BJ (cell line): ENCODE measurements around the gene APBA2. TPM values are rescaled to one million over a fixed set of nuclear protein-coding genes. Genes with fewer than 3 reads are reported as not detected.

Experiments used
- CTCF ChIA-PET: fragments of 350-600 bp; formaldehyde crosslinking; extraction: SDS; loops from one replicate; lab custom pipeline; 2021; ENCODE audit warnings: antibody characterized with exemption, inconsistent platforms; lab: Yijun Ruan, JAX
- POLR2A ChIA-PET: fragments of 300-600 bp; sonication (Branson Sonifier 250); formaldehyde crosslinking; extraction: SDS; loops from one replicate; lab custom pipeline; 2021; ENCODE audit warnings: antibody characterized with exemption; lab: Charles Lee
- DNase-seq: peaks from one replicate; pipeline ENCODE4 v3.0.0-alpha.2; 2011; ENCODE audit warnings: low read depth
- H3K27me3 ChIP-seq: 2 replicates; pipeline ENCODE4 v1.6.0; 2011; ENCODE audit warnings: low read length; ENCODE audit not compliant: control insufficient read depth, insufficient read depth
- H3K36me3 ChIP-seq: 2 replicates; pipeline ENCODE4 v1.5.1; 2011; ENCODE audit warnings: low read length; ENCODE audit not compliant: control insufficient read depth, insufficient read depth
- H3K4me3 ChIP-seq: 2 replicates; pipeline ENCODE4 v1.5.1; 2011; ENCODE audit warnings: low read depth, mild to moderate bottlenecking, control low read depth, low read length
- polyA plus RNA-seq: library from polyadenylated mRNA; depleted of rRNA; stranded (reverse); fragments of >200 nt; gene quantifications from 2 replicates; pipeline ENCODE4 v1.2.3, GENCODE V29; 2011
- TF ChIP-seq, protein P1 (sequence below): IDR thresholded peaks from 2 replicates; pipeline ENCODE4 v1.5.1; 2011; ENCODE audit warnings: low read depth, mild to moderate bottlenecking, control low read depth, inconsistent platforms, low read length, moderate library complexity; ENCODE audit not compliant: insufficient read depth

Gene APBA2
- polyA plus RNA-seq, 1 experiment: 15.1 TPM

DNA sequence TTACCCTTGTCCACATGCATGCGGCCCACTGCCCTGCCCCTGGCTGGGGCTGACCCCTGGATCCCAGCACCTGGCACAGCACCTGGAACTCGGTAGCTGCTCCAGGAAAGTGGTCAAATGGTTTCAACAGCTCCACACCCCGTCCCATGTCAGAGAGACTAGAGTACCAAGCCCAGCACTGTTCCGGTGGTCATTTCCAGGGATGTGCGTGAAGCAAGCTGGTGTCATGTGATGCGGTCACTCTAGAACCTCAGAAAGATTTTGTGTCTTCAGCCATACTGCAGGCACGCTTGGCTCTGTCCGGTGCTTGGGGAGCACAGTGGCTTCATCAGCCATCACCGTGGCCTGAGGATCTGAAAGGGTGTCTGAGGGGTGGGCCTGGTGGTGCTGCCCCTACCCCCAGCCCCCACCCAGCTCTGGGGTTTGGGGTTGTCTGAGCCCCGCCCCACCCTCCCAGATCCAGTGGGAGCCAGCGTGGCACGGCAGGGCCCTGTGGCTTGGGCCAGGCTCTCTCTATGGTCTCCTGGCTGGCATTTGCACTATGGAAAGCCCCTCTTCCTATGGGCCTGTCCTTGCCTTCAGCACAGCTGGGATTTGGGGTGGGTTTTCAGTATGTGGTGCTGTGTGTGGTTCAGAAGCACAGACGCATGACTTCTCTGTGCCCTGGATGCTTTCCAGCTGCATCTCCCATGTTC lies 15.3 kb downstream of the APBA2 start:
- Histone ChIP-seq H3K36me3 (peaks cover 1% of the 10 kb centered on the region; the same call in 1 of the 2 replicates), H3K27me3 (no peaks in the 10 kb centered on the region), H3K4me3 (no peak overlapping the region)
- no peak for DNase-seq
- TF ChIP-seq, protein P1, sequence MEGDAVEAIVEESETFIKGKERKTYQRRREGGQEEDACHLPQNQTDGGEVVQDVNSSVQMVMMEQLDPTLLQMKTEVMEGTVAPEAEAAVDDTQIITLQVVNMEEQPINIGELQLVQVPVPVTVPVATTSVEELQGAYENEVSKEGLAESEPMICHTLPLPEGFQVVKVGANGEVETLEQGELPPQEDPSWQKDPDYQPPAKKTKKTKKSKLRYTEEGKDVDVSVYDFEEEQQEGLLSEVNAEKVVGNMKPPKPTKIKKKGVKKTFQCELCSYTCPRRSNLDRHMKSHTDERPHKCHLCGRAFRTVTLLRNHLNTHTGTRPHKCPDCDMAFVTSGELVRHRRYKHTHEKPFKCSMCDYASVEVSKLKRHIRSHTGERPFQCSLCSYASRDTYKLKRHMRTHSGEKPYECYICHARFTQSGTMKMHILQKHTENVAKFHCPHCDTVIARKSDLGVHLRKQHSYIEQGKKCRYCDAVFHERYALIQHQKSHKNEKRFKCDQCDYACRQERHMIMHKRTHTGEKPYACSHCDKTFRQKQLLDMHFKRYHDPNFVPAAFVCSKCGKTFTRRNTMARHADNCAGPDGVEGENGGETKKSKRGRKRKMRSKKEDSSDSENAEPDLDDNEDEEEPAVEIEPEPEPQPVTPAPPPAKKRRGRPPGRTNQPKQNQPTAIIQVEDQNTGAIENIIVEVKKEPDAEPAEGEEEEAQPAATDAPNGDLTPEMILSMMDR: no peak
- POLR2A ChIA-PET: no interaction called here
- CTCF ChIA-PET: interaction anchor here (2.9 kb wide), 1 partner anchor 12 kb away, joined by 11 read pairs; no protein-coding TSS in a partner anchor

DNA sequence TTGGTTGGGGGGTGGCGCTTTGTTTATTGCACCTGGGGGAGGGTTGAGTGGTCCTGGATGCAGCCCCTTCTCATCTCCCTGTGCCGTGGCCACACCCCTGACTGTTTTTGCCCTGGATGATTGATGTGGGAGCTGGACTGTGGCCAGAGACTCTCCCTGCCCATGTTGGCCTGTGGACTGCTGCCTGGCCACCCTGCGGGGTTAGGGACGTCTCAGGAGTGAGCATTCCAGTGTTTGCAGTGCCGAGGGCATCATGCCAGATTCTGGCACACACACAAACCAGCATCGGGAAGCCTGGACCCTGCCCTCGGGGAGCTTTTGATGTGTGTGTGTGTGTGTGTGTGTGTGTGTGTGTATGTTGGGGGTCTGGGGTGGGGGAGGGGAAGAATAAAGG lies 15.8 kb downstream of the APBA2 start:
- Histone ChIP-seq H3K27me3 (no peaks in the 10 kb centered on the region), H3K36me3 (peaks cover 1% of the 10 kb centered on the region; the same call in 1 of the 2 replicates), H3K4me3 (no peak overlapping the region)
- TF ChIP-seq, protein P1: no peak
- ChIA-PET POLR2A (no interaction called here), CTCF (interaction anchor here (2.9 kb wide), 1 partner anchor 11 kb away, joined by 11 read pairs; no protein-coding TSS in a partner anchor)
- DNase-seq: no peak

DNA sequence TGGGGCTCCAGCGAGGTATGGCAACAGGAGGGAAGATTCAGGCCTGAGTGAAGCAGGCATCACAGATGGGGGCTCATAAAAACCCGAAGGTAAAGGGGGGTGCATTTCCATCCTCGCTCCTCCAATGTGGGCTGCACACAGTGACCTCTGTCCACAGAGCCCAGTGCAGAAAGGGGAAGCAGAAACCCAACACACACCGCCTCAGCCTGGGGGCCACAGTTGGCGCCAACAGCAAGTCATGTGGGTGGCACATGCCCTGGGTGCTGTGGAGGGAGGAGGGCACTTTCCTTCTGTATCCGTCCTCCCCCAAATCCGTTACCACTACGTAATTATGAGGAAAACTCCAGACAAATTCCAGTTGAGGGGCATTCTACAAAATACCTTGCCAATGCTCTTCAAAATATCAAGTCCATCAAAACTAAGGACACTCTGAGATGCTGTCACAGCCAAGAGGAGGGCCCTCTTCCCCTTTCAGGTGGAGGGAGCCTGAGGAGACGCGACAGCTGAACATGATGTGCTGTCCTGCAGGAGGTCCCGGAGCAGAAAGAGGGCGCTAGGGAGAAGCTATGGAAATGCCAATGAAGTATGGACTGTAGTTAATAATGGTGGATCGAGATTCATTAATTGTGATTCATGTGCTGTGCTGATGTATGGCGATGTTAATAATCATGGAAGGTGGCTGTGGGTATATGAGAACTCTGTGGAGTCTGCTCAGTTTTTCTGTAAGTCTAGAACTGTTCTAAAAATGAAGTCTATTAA lies 16.4 kb downstream of the APBA2 start:
- Histone ChIP-seq H3K36me3 (peaks cover 1% of the 10 kb centered on the region; the same call in 1 of the 2 replicates), H3K4me3 (no peak overlapping the region), H3K27me3 (no peaks in the 10 kb centered on the region)
- CTCF ChIA-PET: interaction anchor here (2.9 kb wide), 1 partner anchor 11 kb away, joined by 11 read pairs; no protein-coding TSS in a partner anchor
- POLR2A ChIA-PET: no interaction called here
- TF ChIP-seq, protein P1: no peak
- no peak for DNase-seq

DNA sequence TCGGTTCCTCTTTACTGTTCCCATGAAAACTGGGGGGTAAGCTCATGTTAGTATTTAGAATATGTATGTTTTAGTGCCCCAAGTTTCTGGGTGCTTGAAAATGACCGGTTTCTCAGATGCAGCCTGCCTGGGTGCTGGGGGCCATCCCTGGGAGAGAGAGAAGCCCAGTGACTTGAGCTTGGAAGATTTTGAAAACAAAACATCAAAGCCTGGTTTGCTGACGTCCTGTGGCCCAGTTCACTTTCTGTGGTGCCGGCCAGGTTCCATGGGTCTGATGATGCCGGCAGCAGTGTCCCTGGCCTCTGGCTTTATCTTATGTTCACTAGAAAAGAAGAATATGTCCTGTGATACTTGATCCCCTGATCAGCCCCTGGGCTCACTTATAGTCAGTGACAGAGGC lies 17.1 kb downstream of the APBA2 start:
- DNase-seq: no peak
- peaks cover 1% of the 10 kb centered on the region; the same call in 1 of the 2 replicates for H3K36me3 ChIP-seq
- H3K4me3 ChIP-seq: no peak overlapping the region
- TF ChIP-seq, protein P1: no peak
- ChIA-PET CTCF (interaction anchor here (2.9 kb wide), 1 partner anchor 10 kb away, joined by 11 read pairs; no protein-coding TSS in a partner anchor), POLR2A (no interaction called here)
- H3K27me3 ChIP-seq: no peaks in the 10 kb centered on the region

DNA sequence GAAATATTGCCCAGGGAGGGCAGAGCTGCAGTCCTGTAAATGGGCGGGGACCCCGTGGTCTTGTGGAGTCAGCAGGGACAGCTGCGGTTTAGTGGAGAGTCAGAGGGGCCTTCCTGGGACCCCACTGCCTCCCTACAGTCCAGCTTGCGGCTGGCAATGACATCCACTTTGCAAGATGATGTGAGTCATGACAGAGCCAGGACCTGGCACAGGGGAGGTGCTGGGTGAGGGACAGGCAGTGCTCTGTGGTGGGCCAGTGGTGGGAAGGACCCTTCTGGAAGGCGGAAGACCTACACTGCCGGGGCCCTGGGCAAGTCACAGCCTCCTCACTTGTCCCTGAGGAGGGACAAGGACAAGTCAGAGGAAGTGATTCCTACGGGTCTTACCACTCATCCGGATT lies 17.8 kb downstream of the APBA2 start:
- ChIA-PET POLR2A (no interaction called here), CTCF (interaction anchor here (1.5 to 2.9 kb wide), 2 partner anchors 9 kb away, joined by 3 to 11 read pairs; no protein-coding TSS in a partner anchor)
- peaks cover 1% of the 10 kb centered on the region; the same call in 1 of the 2 replicates for H3K36me3 ChIP-seq
- no peak overlapping the region for H3K4me3 ChIP-seq
- H3K27me3 ChIP-seq: no peaks in the 10 kb centered on the region
- TF ChIP-seq, protein P1: no peak
- no peak for DNase-seq
